GM23338 (cell line): ENCODE results near the gene PRKCH. TPM values are rescaled to one million over a fixed set of nuclear protein-coding genes. Genes with fewer than 3 reads are reported as not detected.

ENCODE experiments used
- ATAC-seq: fragments of 200-7000 bp; cut with Tn5 transposase; 3 replicates; pipeline ENCODE4 v1.9.1; 2020
- DNase-seq: peaks from one replicate; pipeline ENCODE4 v3.0.0-alpha.2; 2015; ENCODE audit warnings: low spot score
- H2AFZ ChIP-seq: fragments of 200-600 bp; sonication (generic); 2 replicates; pipeline ENCODE4 v1.8.0; 2016; ENCODE audit warnings: antibody characterized with exemption, mild to moderate bottlenecking, moderate library complexity
- H3F3A ChIP-seq: fragments of 200-600 bp; sonication (generic); replicated peaks from 2 replicates; pipeline ENCODE4 v1.8.0; 2017; ENCODE audit warnings: antibody characterized with exemption, mixed run types, low read depth
- H3K27ac ChIP-seq: fragments of 200-600 bp; sonication (generic); 2 replicates; pipeline ENCODE4 v1.6.1; 2016; ENCODE audit warnings: low read depth
- H3K27me3 ChIP-seq: fragments of 200-600 bp; sonication (generic); 2 replicates; pipeline ENCODE4 v1.8.0; 2016; ENCODE audit warnings: mild to moderate bottlenecking, mixed run types, moderate library complexity; ENCODE audit not compliant: insufficient read depth
- H3K36me3 ChIP-seq: fragments of 200-600 bp; sonication (generic); 2 replicates; pipeline ENCODE4 v1.8.0; 2016; ENCODE audit warnings: mild to moderate bottlenecking; ENCODE audit not compliant: insufficient read depth
- H3K4me1 ChIP-seq: fragments of 200-600 bp; sonication (generic); 2 replicates; pipeline ENCODE4 v1.8.0; 2016; ENCODE audit warnings: mild to moderate bottlenecking, moderate library complexity; ENCODE audit not compliant: insufficient read depth
- H3K4me2 ChIP-seq: fragments of 200-600 bp; sonication (generic); 2 replicates; pipeline ENCODE4 v1.7.1; 2017; ENCODE audit warnings: mixed run types
- H3K4me3 ChIP-seq: fragments of 200-600 bp; sonication (generic); 2 replicates; pipeline ENCODE4 v1.6.1; 2016; ENCODE audit warnings: mixed run types
- H3K79me2 ChIP-seq: fragments of 200-600 bp; sonication (generic); replicated peaks from 2 replicates; pipeline ENCODE4 v1.8.0; 2017; ENCODE audit warnings: mild to moderate bottlenecking; ENCODE audit not compliant: insufficient read depth
- H3K9me2 ChIP-seq: fragments of 200-600 bp; sonication (generic); 2 replicates; pipeline ENCODE4 v1.8.0; 2017; ENCODE audit not compliant: insufficient read depth
- H4K20me1 ChIP-seq: fragments of 200-600 bp; sonication (generic); replicated peaks from 2 replicates; pipeline ENCODE4 v1.8.0; 2017; ENCODE audit warnings: mild to moderate bottlenecking; ENCODE audit not compliant: insufficient read depth
- H3K27ac Mint-ChIP-seq: 2 replicates; pipeline ENCODE4 v1.8.0; 2020; ENCODE audit warnings: inconsistent platforms, mild to moderate bottlenecking, moderate library complexity, mixed read lengths
- H3K27me3 Mint-ChIP-seq: 3 replicates; pipeline ENCODE4 v1.8.0; 2022; ENCODE audit warnings: low read depth, mild to moderate bottlenecking, moderate library complexity, mixed read lengths, inconsistent platforms; ENCODE audit not compliant: insufficient read depth, poor library complexity
- H3K36me3 Mint-ChIP-seq: 3 replicates; pipeline ENCODE4 v1.8.0; 2021; ENCODE audit warnings: low read depth, mild to moderate bottlenecking, inconsistent platforms, moderate library complexity, mixed read lengths
- H3K4me1 Mint-ChIP-seq: 3 replicates; pipeline ENCODE4 v1.8.0; 2020; ENCODE audit warnings: mild to moderate bottlenecking, inconsistent platforms, mixed read lengths
- H3K4me3 Mint-ChIP-seq: 3 replicates; pipeline ENCODE4 v1.8.0; 2021; ENCODE audit warnings: moderate library complexity, mild to moderate bottlenecking, inconsistent platforms, mixed read lengths
- H3K9me3 Mint-ChIP-seq: 3 replicates; pipeline ENCODE4 v1.8.0; 2020; ENCODE audit warnings: moderate library complexity, mild to moderate bottlenecking, inconsistent platforms, mixed read lengths
- CREB1 ChIP-seq: fragments of 250-450 bp; sonication (Bioruptor Pico); IDR thresholded peaks from 2 replicates; pipeline ENCODE4 v1.5.0; 2020; ENCODE audit warnings: low read depth, mild to moderate bottlenecking, moderate library complexity
- EZH2 ChIP-seq: fragments of 200-600 bp; sonication (generic); IDR thresholded peaks from one replicate; pipeline ENCODE4 v1.8.0; 2017; ENCODE audit warnings: antibody characterized with exemption, mild to moderate bottlenecking, low read depth; ENCODE audit not compliant: unreplicated experiment
- EZH2phosphoT487 ChIP-seq: fragments of 200-600 bp; sonication (generic); IDR thresholded peaks from one replicate; pipeline ENCODE4 v1.8.1; 2018; ENCODE audit warnings: antibody characterized with exemption; ENCODE audit not compliant: unreplicated experiment
- JUNB ChIP-seq: IDR thresholded peaks from one replicate; pipeline ENCODE4 v1.6.1; 2016; ENCODE audit warnings: antibody characterized with exemption; ENCODE audit not compliant: unreplicated experiment
- NANOG ChIP-seq: IDR thresholded peaks from 2 replicates; pipeline ENCODE4 v1.6.1; 2016; ENCODE audit warnings: antibody characterized with exemption, borderline replicate concordance
- POLR2AphosphoS5 ChIP-seq: IDR thresholded peaks from 2 replicates; pipeline ENCODE4 v1.6.1; 2016; ENCODE audit warnings: antibody characterized with exemption, low read depth
- STAT1 ChIP-seq: IDR thresholded peaks from one replicate; pipeline ENCODE4 v1.6.1; 2016; ENCODE audit warnings: antibody characterized with exemption; ENCODE audit not compliant: unreplicated experiment
- ZNF114 ChIP-seq: fragments of 250-450 bp; sonication (Bioruptor Pico); IDR thresholded peaks from 2 replicates; pipeline ENCODE4 v1.5.0; 2020; ENCODE audit warnings: mild to moderate bottlenecking, moderate library complexity
- ZNF331 ChIP-seq: fragments of 250-450 bp; sonication (Bioruptor Pico); IDR thresholded peaks from 2 replicates; pipeline ENCODE4 v1.5.0; 2020; ENCODE audit warnings: low read depth, mild to moderate bottlenecking, moderate library complexity
- polyA plus RNA-seq: library from polyadenylated mRNA; unstranded; fragments of >200 nt; fragmentation: Nextera tagmentation; extraction: Ambion mirVana; gene quantifications from 2 replicates; pipeline ENCODE4 v1.2.1, GENCODE V29; 2016
- total RNA-seq: library from RNA; depleted of rRNA; stranded (reverse); fragments of >200 nt; shearing (Covaris generic); gene quantifications from 2 replicates; pipeline ENCODE4 v1.2.3, GENCODE V29; 2014
- TF ChIP-seq, protein P1 (sequence below): IDR thresholded peaks from one replicate; pipeline ENCODE4 v1.6.1; 2018; ENCODE audit warnings: antibody characterized with exemption; ENCODE audit not compliant: unreplicated experiment
- TF ChIP-seq, protein P2 (sequence below), 2 experiments: fragments of 200-600 bp in 1 of 2; sonication (generic) in 1 of 2; conservative IDR thresholded peaks; 2 replicates each; pipeline versions ENCODE4 v1.5.1 to v1.6.1; 2016 to 2017; ENCODE audit warnings: antibody characterized with exemption in 2 of 2, low read depth in 2 of 2, mild to moderate bottlenecking in 2 of 2, moderate library complexity in 1 of 2
- TF ChIP-seq, protein P3 (sequence below): IDR thresholded peaks from 2 replicates; pipeline ENCODE4 v1.6.1; 2016; ENCODE audit warnings: antibody characterized with exemption
- TF ChIP-seq, protein P4 (sequence below): fragments of 250-450 bp; sonication (Bioruptor Pico); IDR thresholded peaks from 2 replicates; pipeline ENCODE4 v1.5.0; 2020; ENCODE audit warnings: mild to moderate bottlenecking, moderate library complexity

PRKCH gene
- total and polyA plus RNA-seq, 2 experiments from 2014 or later = 5.4 to 10.1 TPM

DNA sequence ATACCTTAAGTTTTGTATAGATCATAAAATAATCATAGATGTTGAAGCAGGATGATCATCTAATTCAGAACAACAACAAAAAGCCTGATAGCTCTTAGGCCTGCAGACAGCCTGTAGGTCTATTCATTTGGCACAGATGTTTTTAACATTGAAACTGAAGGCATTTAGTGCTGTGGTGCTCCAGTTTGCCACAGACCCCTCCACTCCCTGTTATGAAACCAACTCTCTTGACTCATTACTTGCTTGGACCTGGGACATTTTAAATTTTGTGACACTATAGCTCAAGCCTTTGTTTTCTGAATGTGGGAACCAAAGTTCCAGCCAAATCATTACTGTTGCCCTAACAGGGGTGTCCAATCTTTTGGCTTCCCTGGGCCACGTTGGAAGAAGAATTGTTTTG lies 9.1 kb downstream of the PRKCH start:
- no peaks in the 10 kb centered on the region for H3K27me3 ChIP-seq
- no peak overlapping the region for H3K4me3 Mint-ChIP-seq
- no peaks in the 10 kb centered on the region for H3K79me2 ChIP-seq
- no peaks in the 10 kb centered on the region for H4K20me1 ChIP-seq
- H3K27ac ChIP-seq = no peak overlapping the region
- H3K4me2 ChIP-seq = no peak overlapping the region
- DNase-seq (no peak), ATAC-seq (no peak)
- peaks cover 3% of the 10 kb centered on the region; the same call in 2 of the 3 replicates for H3K36me3 Mint-ChIP-seq
- H3K4me1 Mint-ChIP-seq = peaks cover 10% of the 10 kb centered on the region
- peaks cover 6% of the 10 kb centered on the region; the same call in 2 of the 3 replicates for H3K9me3 Mint-ChIP-seq
- H3K4me1 ChIP-seq = no peaks in the 10 kb centered on the region
- TF ChIP-seq, protein P1, sequence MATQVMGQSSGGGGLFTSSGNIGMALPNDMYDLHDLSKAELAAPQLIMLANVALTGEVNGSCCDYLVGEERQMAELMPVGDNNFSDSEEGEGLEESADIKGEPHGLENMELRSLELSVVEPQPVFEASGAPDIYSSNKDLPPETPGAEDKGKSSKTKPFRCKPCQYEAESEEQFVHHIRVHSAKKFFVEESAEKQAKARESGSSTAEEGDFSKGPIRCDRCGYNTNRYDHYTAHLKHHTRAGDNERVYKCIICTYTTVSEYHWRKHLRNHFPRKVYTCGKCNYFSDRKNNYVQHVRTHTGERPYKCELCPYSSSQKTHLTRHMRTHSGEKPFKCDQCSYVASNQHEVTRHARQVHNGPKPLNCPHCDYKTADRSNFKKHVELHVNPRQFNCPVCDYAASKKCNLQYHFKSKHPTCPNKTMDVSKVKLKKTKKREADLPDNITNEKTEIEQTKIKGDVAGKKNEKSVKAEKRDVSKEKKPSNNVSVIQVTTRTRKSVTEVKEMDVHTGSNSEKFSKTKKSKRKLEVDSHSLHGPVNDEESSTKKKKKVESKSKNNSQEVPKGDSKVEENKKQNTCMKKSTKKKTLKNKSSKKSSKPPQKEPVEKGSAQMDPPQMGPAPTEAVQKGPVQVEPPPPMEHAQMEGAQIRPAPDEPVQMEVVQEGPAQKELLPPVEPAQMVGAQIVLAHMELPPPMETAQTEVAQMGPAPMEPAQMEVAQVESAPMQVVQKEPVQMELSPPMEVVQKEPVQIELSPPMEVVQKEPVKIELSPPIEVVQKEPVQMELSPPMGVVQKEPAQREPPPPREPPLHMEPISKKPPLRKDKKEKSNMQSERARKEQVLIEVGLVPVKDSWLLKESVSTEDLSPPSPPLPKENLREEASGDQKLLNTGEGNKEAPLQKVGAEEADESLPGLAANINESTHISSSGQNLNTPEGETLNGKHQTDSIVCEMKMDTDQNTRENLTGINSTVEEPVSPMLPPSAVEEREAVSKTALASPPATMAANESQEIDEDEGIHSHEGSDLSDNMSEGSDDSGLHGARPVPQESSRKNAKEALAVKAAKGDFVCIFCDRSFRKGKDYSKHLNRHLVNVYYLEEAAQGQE = no peak
- no peak for TF ChIP-seq EZH2
- no peak for TF ChIP-seq ZNF114 (CRISPR knock-in tag)
- TF ChIP-seq, protein P2, sequence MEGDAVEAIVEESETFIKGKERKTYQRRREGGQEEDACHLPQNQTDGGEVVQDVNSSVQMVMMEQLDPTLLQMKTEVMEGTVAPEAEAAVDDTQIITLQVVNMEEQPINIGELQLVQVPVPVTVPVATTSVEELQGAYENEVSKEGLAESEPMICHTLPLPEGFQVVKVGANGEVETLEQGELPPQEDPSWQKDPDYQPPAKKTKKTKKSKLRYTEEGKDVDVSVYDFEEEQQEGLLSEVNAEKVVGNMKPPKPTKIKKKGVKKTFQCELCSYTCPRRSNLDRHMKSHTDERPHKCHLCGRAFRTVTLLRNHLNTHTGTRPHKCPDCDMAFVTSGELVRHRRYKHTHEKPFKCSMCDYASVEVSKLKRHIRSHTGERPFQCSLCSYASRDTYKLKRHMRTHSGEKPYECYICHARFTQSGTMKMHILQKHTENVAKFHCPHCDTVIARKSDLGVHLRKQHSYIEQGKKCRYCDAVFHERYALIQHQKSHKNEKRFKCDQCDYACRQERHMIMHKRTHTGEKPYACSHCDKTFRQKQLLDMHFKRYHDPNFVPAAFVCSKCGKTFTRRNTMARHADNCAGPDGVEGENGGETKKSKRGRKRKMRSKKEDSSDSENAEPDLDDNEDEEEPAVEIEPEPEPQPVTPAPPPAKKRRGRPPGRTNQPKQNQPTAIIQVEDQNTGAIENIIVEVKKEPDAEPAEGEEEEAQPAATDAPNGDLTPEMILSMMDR (conservative IDR thresholded peaks at IDR 0.05; ENCODE audit: low read depth in 2 of 2) = no peak
- TF ChIP-seq STAT1 = no peak
- TF ChIP-seq CREB1 = no peak
- TF ChIP-seq, protein P3, sequence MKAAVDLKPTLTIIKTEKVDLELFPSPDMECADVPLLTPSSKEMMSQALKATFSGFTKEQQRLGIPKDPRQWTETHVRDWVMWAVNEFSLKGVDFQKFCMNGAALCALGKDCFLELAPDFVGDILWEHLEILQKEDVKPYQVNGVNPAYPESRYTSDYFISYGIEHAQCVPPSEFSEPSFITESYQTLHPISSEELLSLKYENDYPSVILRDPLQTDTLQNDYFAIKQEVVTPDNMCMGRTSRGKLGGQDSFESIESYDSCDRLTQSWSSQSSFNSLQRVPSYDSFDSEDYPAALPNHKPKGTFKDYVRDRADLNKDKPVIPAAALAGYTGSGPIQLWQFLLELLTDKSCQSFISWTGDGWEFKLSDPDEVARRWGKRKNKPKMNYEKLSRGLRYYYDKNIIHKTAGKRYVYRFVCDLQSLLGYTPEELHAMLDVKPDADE = no peak
- no peak for TF ChIP-seq NANOG
- no peak for TF ChIP-seq EZH2phosphoT487
- TF ChIP-seq POLR2AphosphoS5 = no peak
- no peak for TF ChIP-seq JUNB
- TF ChIP-seq, protein P4, sequence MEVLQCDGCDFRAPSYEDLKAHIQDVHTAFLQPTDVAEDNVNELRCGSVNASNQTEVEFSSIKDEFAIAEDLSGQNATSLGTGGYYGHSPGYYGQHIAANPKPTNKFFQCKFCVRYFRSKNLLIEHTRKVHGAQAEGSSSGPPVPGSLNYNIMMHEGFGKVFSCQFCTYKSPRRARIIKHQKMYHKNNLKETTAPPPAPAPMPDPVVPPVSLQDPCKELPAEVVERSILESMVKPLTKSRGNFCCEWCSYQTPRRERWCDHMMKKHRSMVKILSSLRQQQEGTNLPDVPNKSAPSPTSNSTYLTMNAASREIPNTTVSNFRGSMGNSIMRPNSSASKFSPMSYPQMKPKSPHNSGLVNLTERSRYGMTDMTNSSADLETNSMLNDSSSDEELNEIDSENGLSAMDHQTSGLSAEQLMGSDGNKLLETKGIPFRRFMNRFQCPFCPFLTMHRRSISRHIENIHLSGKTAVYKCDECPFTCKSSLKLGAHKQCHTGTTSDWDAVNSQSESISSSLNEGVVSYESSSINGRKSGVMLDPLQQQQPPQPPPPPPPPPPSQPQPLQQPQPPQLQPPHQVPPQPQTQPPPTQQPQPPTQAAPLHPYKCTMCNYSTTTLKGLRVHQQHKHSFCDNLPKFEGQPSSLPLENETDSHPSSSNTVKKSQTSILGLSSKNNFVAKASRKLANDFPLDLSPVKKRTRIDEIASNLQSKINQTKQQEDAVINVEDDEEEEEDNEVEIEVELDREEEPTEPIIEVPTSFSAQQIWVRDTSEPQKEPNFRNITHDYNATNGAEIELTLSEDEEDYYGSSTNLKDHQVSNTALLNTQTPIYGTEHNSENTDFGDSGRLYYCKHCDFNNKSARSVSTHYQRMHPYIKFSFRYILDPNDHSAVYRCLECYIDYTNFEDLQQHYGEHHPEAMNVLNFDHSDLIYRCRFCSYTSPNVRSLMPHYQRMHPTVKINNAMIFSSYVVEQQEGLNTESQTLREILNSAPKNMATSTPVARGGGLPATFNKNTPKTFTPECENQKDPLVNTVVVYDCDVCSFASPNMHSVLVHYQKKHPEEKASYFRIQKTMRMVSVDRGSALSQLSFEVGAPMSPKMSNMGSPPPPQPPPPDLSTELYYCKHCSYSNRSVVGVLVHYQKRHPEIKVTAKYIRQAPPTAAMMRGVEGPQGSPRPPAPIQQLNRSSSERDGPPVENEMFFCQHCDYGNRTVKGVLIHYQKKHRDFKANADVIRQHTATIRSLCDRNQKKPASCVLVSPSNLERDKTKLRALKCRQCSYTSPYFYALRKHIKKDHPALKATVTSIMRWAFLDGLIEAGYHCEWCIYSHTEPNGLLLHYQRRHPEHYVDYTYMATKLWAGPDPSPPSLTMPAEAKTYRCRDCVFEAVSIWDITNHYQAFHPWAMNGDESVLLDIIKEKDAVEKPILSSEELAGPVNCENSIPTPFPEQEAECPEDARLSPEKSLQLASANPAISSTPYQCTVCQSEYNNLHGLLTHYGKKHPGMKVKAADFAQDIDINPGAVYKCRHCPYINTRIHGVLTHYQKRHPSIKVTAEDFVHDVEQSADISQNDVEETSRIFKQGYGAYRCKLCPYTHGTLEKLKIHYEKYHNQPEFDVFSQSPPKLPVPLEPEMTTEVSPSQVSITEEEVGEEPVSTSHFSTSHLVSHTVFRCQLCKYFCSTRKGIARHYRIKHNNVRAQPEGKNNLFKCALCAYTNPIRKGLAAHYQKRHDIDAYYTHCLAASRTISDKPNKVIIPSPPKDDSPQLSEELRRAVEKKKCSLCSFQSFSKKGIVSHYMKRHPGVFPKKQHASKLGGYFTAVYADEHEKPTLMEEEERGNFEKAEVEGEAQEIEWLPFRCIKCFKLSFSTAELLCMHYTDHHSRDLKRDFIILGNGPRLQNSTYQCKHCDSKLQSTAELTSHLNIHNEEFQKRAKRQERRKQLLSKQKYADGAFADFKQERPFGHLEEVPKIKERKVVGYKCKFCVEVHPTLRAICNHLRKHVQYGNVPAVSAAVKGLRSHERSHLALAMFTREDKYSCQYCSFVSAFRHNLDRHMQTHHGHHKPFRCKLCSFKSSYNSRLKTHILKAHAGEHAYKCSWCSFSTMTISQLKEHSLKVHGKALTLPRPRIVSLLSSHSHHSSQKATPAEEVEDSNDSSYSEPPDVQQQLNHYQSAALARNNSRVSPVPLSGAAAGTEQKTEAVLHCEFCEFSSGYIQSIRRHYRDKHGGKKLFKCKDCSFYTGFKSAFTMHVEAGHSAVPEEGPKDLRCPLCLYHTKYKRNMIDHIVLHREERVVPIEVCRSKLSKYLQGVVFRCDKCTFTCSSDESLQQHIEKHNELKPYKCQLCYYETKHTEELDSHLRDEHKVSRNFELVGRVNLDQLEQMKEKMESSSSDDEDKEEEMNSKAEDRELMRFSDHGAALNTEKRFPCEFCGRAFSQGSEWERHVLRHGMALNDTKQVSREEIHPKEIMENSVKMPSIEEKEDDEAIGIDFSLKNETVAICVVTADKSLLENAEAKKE (CRISPR knock-in tag) = no peak
- no peak for TF ChIP-seq ZNF331
- peaks cover 2% of the 10 kb centered on the region for H3K27me3 Mint-ChIP-seq
- H3F3A ChIP-seq = no peaks in the 10 kb centered on the region
- H3K9me2 ChIP-seq = no peaks in the 10 kb centered on the region
- no peaks in the 10 kb centered on the region for H3K36me3 ChIP-seq
- no peak overlapping the region for H3K4me3 ChIP-seq
- no peak overlapping the region for H2AFZ ChIP-seq
- no peak overlapping the region for H3K27ac Mint-ChIP-seq
